Right cardiac atrium (tissue), 5 donors: ENCODE measurements around the gene NEGR1. TPM values are rescaled to one million over a fixed set of nuclear protein-coding genes. Genes with fewer than 3 reads are reported as not detected.

Experiments
- ATAC-seq, 2 donors: fragments of 200-7000 bp; cut with Tn5 transposase; one replicate each; pipeline versions ENCODE4 v1.8.0 to v1.9.1; 2020; ENCODE audit warnings: moderate library complexity in 2 of 2, mild to moderate bottlenecking in 1 of 2
- DNase-seq, 3 donors: peaks; one replicate each; pipeline ENCODE4 v3.0.0-alpha.2; 2020
- H3K27ac ChIP-seq: one replicate; pipeline ENCODE4 v1.5.1; 2013; ENCODE audit warnings: mild to moderate bottlenecking, low read length, control low read depth, moderate library complexity
- H3K27me3 ChIP-seq: one replicate; pipeline ENCODE4 v1.6.1; 2013; ENCODE audit not compliant: control insufficient read depth, insufficient read depth
- H3K4me1 ChIP-seq: one replicate; pipeline ENCODE4 v1.6.1; 2013; ENCODE audit warnings: low read length; ENCODE audit not compliant: control insufficient read depth, insufficient read depth
- H3K4me3 ChIP-seq: one replicate; pipeline ENCODE4 v1.5.1; 2013; ENCODE audit warnings: low read length, control low read depth
- H3K9me3 ChIP-seq: one replicate; pipeline ENCODE4 v1.6.1; 2013; ENCODE audit warnings: low read length; ENCODE audit not compliant: control insufficient read depth
- WGBS: extraction: QIAGEN DNeasy Blood & Tissue Kit; methylation state at CpG from one replicate; pipeline ENCODE4 v1.1.7; 2013; 5-methylcytosine and 5-hydroxymethylcytosine counted together
- intact Hi-C, 4 donors: fragments of 100-400 bp; cut with DNase I; formaldehyde crosslinking; loops; one replicate each; pipeline versions ENCODE4 v1.11.0 to v1.14.0; 2022 to 2023
- polyA plus RNA-seq: library from polyadenylated mRNA; stranded (reverse); fragments of 200-250 nt; gene quantifications from one replicate; pipeline ENCODE4 v1.2.3, GENCODE V29; 2013
- total RNA-seq, 4 donors: library from RNA; stranded (reverse); fragmentation: NEBNext Ultra II Directional; extraction: Animal tissue kit (Norgen Biotek cat#: 25700); gene quantifications; one replicate each; pipeline ENCODE4 v1.2.1, GENCODE V29; 2021
- donor health status: healthy with polysubstance abuse.
- donor health status: DM: no; HTN: yes; CAD: no.
- donor health status: DM: no; HTN: no; CAD: no.
- donor health status: DM: no; HTN: yes; CAD: no; lungs with severe emphysema.
- donor health status: DM: yes; HTN: yes; CAD: no.

Gene NEGR1
- total and polyA plus RNA-seq, 5 donors: 9.1 to 26.1 (median 24.2) TPM

GRCh38 chr1:71521655-71522264 is 760.6 kb downstream of the NEGR1 start:
- peak; percentile 16 to 76 (median 27) for DNase-seq

GRCh38 chr1:71511505-71511904 is 770.8 kb downstream of the NEGR1 start:
- no peak for DNase-seq
- no peaks in the 10 kb centered on the region for H3K4me1 ChIP-seq
- H3K27me3 ChIP-seq: no peaks in the 10 kb centered on the region
- H3K27ac ChIP-seq: no peak overlapping the region
- no peaks in the 10 kb centered on the region for H3K9me3 ChIP-seq
- no peak overlapping the region for H3K4me3 ChIP-seq
- no peak for ATAC-seq
- intact Hi-C loops: no loop called here

More at GRCh38 chr1:71521655-71522264, 760.6 kb downstream of the NEGR1 start:
- Histone ChIP-seq H3K27ac (no peak overlapping the region), H3K9me3 (no peaks in the 10 kb centered on the region), H3K27me3 (no peaks in the 10 kb centered on the region), H3K4me1 (no peaks in the 10 kb centered on the region), H3K4me3 (no peak overlapping the region)
- intact Hi-C loops: loop anchor here in 3 of 4 donors (5.0 to 10.0 kb wide), 2 partner anchors 324 to 327 kb away; no protein-coding TSS in a partner anchor
- ATAC-seq: peak; percentile 33 to 52
- WGBS: 94% methylated on average over 1 of the region's 1 CpG

DNA sequence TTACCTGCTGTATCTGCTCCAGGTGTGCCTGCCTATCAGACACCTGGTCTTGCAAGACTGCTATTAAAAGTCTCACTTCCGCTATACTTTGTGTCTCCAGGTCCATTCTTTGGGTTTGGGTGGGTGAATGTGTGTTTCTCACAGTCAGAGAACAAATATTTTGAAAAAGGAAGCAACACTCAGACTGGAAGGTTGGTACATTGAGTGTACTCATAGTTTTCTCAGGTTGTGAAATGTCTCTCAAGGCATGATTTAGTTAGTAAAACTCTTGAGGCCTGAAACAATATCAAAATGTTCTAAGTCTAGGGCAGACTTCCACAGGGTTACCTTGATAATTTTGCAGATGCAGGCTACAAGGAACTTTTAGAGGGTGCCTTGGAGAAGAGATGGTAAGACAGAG is 771.6 kb downstream of the NEGR1 start:
- H3K9me3 ChIP-seq: no peaks in the 10 kb centered on the region
- H3K27ac ChIP-seq: no peak overlapping the region
- no peak overlapping the region for H3K4me3 ChIP-seq
- H3K27me3 ChIP-seq: no peaks in the 10 kb centered on the region
- no peaks in the 10 kb centered on the region for H3K4me1 ChIP-seq
- 92% methylated on average over 1 of the region's 1 CpG for WGBS
- no peak for DNase-seq
- ATAC-seq: no peak
- intact Hi-C loops: no loop called here

DNA sequence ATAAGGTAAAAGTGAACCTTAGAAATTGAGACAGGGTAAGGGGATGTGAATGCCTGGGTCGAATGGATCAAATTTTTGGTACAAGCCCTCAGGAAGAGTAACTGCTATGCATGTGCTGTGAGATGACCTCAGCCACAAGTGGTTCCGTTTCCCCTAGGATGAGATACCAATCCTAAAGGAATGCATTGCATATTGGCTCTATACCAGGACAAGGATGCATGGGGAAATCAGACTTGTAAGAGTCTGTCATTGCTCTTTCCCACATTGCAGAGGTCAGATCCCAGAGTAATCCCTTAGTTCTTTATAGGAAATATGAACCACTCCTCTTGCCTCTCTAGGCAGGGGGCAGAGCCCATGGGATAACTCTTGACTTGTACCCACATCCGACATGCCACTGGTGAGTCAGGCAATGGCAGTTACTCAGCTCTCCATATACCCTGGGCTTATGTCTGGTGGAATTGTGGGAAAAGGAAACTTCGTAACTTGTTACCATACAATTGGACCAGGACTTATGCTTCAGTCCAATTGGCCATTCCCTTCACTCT is 773.2 kb downstream of the NEGR1 start:
- Histone ChIP-seq H3K4me1 (no peaks in the 10 kb centered on the region), H3K4me3 (no peak overlapping the region), H3K27me3 (no peaks in the 10 kb centered on the region), H3K27ac (no peak overlapping the region), H3K9me3 (no peaks in the 10 kb centered on the region)
- DNase-seq: no peak
- ATAC-seq: no peak
- intact Hi-C loops: no loop called here
- WGBS: 80% methylated on average over 4 of the region's 4 CpGs

- no peak for DNase-seq
- intact Hi-C loops: no loop called here
- Histone ChIP-seq H3K9me3 (no peaks in the 10 kb centered on the region), H3K4me3 (no peak overlapping the region), H3K4me1 (no peaks in the 10 kb centered on the region), H3K27me3 (no peaks in the 10 kb centered on the region), H3K27ac (no peak overlapping the region)
- no peak for ATAC-seq
- 78% methylated on average over 6 of the region's 6 CpGs for WGBS
Measured at GRCh38 chr1:71502006-71502405, 780.3 kb downstream of the NEGR1 start.

- no peaks in the 10 kb centered on the region for H3K27me3 ChIP-seq
- no peaks in the 10 kb centered on the region for H3K9me3 ChIP-seq
- DNase-seq (no peak), ATAC-seq (no peak)
- intact Hi-C loops: no loop called here
- H3K4me3 ChIP-seq: no peak overlapping the region
- H3K4me1 ChIP-seq: no peaks in the 10 kb centered on the region
- H3K27ac ChIP-seq: no peak overlapping the region
Measured at GRCh38 chr1:71498542-71498941, 783.8 kb downstream of the NEGR1 start.

DNA sequence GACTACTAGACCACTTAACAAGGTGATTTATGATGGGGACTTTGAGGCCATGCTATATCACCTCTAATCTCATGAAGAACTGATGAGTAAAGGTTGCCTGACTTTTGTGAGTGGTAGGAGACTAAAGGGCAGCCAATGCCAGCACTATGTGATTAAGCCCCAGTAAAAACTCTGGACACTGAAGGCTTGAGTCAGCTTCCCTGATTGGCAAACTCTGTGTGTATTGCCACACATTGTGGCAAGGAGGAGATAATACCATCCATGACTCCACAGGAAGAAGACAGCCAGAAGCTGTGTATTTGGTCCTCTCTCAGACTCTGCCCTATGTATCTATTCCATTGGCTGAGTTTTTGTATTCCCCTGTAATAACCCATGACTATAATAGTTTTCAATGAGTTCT is 788.2 kb downstream of the NEGR1 start:
- DNase-seq (no peak), ATAC-seq (no peak)
- intact Hi-C loops: no loop called here

GRCh38 chr1:71492298-71493041 is 789.9 kb downstream of the NEGR1 start:
- intact Hi-C loops: no loop called here
- Histone ChIP-seq H3K9me3 (no peaks in the 10 kb centered on the region), H3K4me1 (no peaks in the 10 kb centered on the region), H3K27me3 (no peaks in the 10 kb centered on the region), H3K27ac (no peak overlapping the region), H3K4me3 (peak overlapping the region; percentile 10)
- ATAC-seq (no peak), DNase-seq (no peak)
- 64% methylated on average over 7 of the region's 7 CpGs for WGBS

More for the DNA sequence above, 788.2 kb downstream of the NEGR1 start:
- H3K4me1 ChIP-seq: no peaks in the 10 kb centered on the region
- H3K9me3 ChIP-seq: no peaks in the 10 kb centered on the region
- no peak overlapping the region for H3K27ac ChIP-seq
- H3K27me3 ChIP-seq: no peaks in the 10 kb centered on the region
- no peak overlapping the region for H3K4me3 ChIP-seq

DNA sequence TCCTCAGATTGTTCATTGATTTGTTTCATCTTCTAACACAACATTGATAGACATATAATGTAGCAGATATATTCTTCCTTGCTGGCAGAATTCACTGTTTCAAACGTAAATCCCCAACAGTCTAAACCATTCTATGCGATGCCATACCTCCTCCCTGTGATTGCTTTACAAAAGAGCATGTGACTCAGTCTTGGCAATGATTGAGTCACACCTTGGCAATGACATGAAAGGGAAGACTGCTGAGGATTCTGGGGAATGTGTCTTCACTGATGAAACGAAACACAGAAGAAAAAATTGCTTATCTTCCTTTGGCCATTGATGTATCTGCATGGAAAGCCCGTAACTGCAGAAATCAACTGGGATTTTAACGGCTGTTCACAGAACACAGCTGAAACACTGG is 791.9 kb downstream of the NEGR1 start:
- intact Hi-C loops: no loop called here

GRCh38 chr1:71488555-71489252 is 793.6 kb downstream of the NEGR1 start:
- DNase-seq: no peak
- ATAC-seq: no peak
- H3K4me1 ChIP-seq: no peaks in the 10 kb centered on the region
- H3K4me3 ChIP-seq: no peak overlapping the region
- intact Hi-C loops: no loop called here
- 53% methylated on average over 3 of the region's 3 CpGs for WGBS
- no peak overlapping the region for H3K27ac ChIP-seq
- no peaks in the 10 kb centered on the region for H3K27me3 ChIP-seq
- no peaks in the 10 kb centered on the region for H3K9me3 ChIP-seq

More for the DNA sequence above, 791.9 kb downstream of the NEGR1 start:
- no peak for DNase-seq
- Histone ChIP-seq H3K27ac (no peak overlapping the region), H3K27me3 (no peaks in the 10 kb centered on the region), H3K4me1 (no peaks in the 10 kb centered on the region), H3K9me3 (no peaks in the 10 kb centered on the region), H3K4me3 (no peak overlapping the region)
- no peak for ATAC-seq
- 66% methylated on average over 5 of the region's 5 CpGs for WGBS

DNA sequence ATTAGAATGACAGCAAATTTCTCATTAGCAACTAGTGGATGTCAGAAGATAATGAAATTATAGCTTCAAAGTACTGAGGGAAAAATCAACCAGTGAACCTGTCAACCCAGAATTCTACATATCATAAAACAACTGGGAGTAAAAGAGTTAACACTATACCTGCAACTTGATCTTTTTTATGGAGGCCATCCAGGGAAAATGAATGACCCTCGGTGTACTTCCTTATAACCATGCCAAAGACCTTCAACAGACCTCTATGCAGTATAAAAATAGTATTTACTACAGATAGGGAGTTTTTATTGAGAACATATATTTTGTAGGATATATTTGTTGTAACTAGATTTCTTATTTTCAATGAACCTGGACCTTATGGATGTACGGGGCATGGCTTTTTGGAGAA is 809.0 kb downstream of the NEGR1 start:
- intact Hi-C loops: no loop called here
- no peak for DNase-seq
- H3K9me3 ChIP-seq: no peaks in the 10 kb centered on the region
- H3K4me1 ChIP-seq: no peaks in the 10 kb centered on the region
- no peak overlapping the region for H3K27ac ChIP-seq
- no peaks in the 10 kb centered on the region for H3K27me3 ChIP-seq
- WGBS: 50% methylated on average over 2 of the region's 2 CpGs
- no peak overlapping the region for H3K4me3 ChIP-seq
- ATAC-seq: no peak
